ENCODE measurements around the gene DOCK2. TPM values are rescaled to one million over a fixed set of nuclear protein-coding genes. Genes with fewer than 3 reads are reported as not detected.
"Not testable (repeated sequence)": the region's sequence is repeated elsewhere in the genome, so short reads cannot be mapped to it uniquely, and the experiment has no call there.

The DOCK2 gene
- total and polyA plus RNA-seq, 7 donors: 2.3 to 21.1 (median 12.5) TPM

DNA sequence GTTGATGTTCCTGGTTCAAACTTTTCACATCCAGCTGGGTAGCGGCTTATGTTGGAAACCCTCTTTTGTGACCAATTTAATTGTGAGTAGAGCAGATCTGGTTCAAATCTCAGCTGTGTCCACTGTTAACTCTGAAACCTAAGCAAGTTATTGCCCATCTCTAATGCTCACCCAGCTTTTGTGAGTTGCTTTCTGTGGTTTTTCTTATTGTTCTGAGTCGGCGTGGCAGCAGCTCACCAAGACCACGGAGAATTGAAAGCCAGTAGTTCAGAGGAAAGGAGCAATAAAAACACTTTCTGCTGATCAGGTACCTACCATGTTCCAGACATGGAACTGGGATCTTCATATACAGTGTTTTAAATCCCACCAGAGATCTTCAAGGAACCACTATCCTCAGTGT is 114.4 kb downstream of the DOCK2 start:
- Histone ChIP-seq H3K27ac (no peak overlapping the region), H3K27me3 (no peaks in the 10 kb centered on the region), H3K4me3 (no peak overlapping the region), H3K9me3 (no peaks in the 10 kb centered on the region), H3K4me1 (no peaks in the 10 kb centered on the region), H3K36me3 (no peaks in the 10 kb centered on the region)
- 83 to 89% methylated on average over 4 of the region's 4 CpGs for WGBS, 2 donors
- TF ChIP-seq EP300 (IDR thresholded peaks at IDR 0.05): no peak
- no peak for TF ChIP-seq POLR2AphosphoS5 (IDR thresholded peaks at IDR 0.05)
- TF ChIP-seq, protein P1, sequence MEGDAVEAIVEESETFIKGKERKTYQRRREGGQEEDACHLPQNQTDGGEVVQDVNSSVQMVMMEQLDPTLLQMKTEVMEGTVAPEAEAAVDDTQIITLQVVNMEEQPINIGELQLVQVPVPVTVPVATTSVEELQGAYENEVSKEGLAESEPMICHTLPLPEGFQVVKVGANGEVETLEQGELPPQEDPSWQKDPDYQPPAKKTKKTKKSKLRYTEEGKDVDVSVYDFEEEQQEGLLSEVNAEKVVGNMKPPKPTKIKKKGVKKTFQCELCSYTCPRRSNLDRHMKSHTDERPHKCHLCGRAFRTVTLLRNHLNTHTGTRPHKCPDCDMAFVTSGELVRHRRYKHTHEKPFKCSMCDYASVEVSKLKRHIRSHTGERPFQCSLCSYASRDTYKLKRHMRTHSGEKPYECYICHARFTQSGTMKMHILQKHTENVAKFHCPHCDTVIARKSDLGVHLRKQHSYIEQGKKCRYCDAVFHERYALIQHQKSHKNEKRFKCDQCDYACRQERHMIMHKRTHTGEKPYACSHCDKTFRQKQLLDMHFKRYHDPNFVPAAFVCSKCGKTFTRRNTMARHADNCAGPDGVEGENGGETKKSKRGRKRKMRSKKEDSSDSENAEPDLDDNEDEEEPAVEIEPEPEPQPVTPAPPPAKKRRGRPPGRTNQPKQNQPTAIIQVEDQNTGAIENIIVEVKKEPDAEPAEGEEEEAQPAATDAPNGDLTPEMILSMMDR (IDR thresholded peaks at IDR 0.05): no peak
- no peak for TF ChIP-seq POLR2A (IDR thresholded peaks at IDR 0.05)
- intact Hi-C loops (cut with DNase I): no loop called here
- DNase-seq: no peak

DNA sequence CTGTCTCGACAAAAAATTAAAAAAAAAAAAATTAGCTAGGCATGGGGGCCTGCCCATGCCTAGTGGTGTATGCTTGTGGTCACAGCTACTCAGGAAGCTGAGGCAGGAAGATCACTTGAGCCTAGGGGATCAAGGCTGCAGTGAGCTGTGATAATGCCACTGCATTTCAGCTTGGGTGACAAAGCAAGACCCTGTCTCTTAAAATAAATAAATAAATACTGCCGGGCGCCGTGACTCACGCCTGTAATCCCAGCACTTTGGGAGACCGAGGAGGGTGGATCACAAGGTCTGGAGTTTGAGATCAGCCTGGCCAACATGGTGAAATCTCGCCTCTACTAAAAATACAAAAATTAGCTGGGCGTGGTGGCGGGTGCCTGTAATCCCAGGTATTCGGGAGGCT is 115.5 kb downstream of the DOCK2 start:
- H3K4me1 ChIP-seq; H3K36me3 ChIP-seq; intact Hi-C loops (cut with DNase I); H3K27me3 ChIP-seq; DNase-seq; H3K4me3 ChIP-seq; H3K27ac ChIP-seq; H3K9me3 ChIP-seq: not testable (repeated sequence)
- WGBS, 2 donors: 90 to 92% methylated on average over 10 of the region's 10 CpGs

DNA sequence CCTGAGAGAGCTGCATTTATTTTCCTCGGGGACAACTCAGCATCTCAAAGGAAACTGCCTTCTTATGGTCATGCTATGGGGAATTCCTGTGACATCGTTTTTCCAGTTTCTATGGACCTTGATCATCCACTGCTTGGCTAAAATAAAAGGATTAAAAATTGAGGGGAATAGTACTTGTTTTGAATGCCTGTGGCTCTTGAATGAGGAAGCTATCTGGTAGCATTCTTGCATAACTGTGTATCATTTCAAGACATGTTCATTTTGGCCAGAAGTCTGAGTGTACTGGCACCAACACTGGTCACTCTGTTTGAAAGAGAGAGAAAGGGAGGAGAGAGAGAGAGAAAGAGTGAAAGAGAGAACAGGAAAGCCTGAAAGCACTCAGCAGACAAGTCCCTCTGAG is 116.7 kb downstream of the DOCK2 start:
- WGBS, 2 donors: 53 to 73% methylated on average over 2 of the region's 2 CpGs
- Histone ChIP-seq H3K9me3 (no peaks in the 10 kb centered on the region), H3K27me3 (no peaks in the 10 kb centered on the region), H3K4me1 (no peaks in the 10 kb centered on the region), H3K27ac (no peak overlapping the region), H3K36me3 (no peaks in the 10 kb centered on the region), H3K4me3 (no peak overlapping the region)
- DNase-seq: no peak
- TF ChIP-seq POLR2AphosphoS5 (IDR thresholded peaks at IDR 0.05): no peak
- no peak for TF ChIP-seq EP300 (IDR thresholded peaks at IDR 0.05)
- no peak for TF ChIP-seq POLR2A (IDR thresholded peaks at IDR 0.05)
- TF ChIP-seq, protein P1 (IDR thresholded peaks at IDR 0.05): no peak
- intact Hi-C loops (cut with DNase I): no loop called here

DNA sequence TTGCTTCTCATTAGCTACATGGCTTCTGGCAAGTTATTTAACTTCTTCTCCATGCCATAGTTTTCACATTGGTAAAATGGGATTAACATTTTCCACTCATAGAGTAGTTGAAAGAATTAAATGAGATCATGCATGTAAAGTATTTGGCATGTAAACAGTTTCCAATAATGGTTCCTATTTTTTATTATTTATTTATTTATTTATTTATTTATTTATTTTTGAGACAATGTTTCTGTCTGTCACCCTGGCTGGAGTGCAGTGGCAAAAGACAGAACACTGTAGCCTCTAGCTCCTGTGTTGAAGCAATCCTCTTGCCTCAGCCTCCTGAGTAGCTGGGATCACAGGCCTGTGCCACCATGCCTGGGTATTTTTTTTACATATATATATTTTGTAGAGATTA is 117.7 kb downstream of the DOCK2 start:
- no peaks in the 10 kb centered on the region for H3K27me3 ChIP-seq
- TF ChIP-seq POLR2A (IDR thresholded peaks at IDR 0.05) (no peak), EP300 (IDR thresholded peaks at IDR 0.05) (no peak), POLR2AphosphoS5 (IDR thresholded peaks at IDR 0.05) (no peak)
- TF ChIP-seq, protein P1 (IDR thresholded peaks at IDR 0.05): no peak
- intact Hi-C loops (cut with DNase I): no loop called here
- H3K36me3 ChIP-seq: no peaks in the 10 kb centered on the region
- no peaks in the 10 kb centered on the region for H3K9me3 ChIP-seq
- no peaks in the 10 kb centered on the region for H3K4me1 ChIP-seq
- no peak overlapping the region for H3K4me3 ChIP-seq
- DNase-seq: no peak
- H3K27ac ChIP-seq: no peak overlapping the region

DNA sequence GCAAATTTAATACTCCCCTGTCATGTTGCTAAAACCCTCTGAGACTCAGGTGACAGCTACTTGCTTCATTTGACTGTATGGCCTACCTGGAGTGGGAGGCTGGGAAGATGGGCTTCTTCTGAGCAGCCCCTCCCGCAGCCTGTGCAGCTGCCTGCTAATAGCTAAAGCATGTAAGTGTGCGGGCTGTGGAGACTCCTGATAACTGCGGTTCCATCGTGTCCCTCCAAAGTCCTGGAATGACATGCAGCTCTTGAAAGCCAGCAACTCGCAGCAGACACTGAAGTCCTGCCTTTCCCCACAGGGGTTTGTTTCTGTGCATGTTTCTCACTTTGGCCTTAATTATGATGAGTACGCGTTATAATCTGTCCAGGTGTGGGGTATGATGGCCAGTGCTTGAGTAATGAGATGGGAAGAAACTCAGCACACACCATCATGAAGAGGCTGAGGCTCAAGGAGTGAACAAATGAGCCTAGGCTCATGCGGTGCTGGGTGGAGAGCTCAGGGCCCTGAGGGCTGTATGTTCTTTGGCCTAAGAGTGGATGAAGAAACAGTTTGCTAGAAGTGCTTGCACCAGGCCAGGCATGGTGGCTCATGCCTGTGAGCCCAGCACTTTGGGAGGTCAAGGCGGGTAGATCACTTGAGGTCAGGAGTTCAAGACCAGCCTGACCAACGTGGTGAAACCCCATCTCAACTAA is 119.1 kb downstream of the DOCK2 start:
- Histone ChIP-seq H3K4me3 (no peak overlapping the region), H3K4me1 (no peaks in the 10 kb centered on the region), H3K9me3 (no peaks in the 10 kb centered on the region), H3K27me3 (no peaks in the 10 kb centered on the region), H3K36me3 (no peaks in the 10 kb centered on the region), H3K27ac (no peak overlapping the region)
- TF ChIP-seq POLR2A (IDR thresholded peaks at IDR 0.05) (no peak), POLR2AphosphoS5 (IDR thresholded peaks at IDR 0.05) (no peak), EP300 (IDR thresholded peaks at IDR 0.05) (no peak)
- TF ChIP-seq, protein P1 (IDR thresholded peaks at IDR 0.05): no peak
- 89 to 90% methylated on average over 10 of the region's 10 CpGs for WGBS, 2 donors
- intact Hi-C loops (cut with DNase I): no loop called here
- no peak for DNase-seq
